Measurements from ENCODE around the gene LMO1.

The LMO1 gene

DNA sequence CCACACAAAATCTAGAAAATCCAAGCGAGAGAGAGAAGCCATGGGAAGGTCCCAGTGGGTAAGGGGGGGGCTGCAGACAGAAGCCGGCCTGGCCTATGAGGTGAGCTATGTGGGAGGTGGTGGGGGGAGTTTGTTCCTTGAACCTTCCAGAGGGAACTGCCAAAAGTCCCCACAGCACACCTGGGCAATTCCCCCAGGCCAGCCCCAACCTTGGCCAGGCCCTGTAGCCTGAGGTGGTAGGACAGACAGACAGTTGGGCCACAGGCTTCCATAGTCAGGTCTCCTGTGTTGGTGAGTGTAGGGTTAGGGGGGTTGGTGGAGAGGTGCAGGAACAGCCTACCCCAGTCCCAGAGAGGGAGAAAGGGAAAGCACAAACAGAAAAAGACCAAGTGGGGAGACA is 39.0 kb downstream of the LMO1 start:
- Histone ChIP-seq H3K9me3 (ENCODE audit: insufficient read depth, low read depth, low read length) (no peaks in the 10 kb centered on the region), H3F3A (ENCODE audit: low read depth) (no peaks in the 10 kb centered on the region), H3K79me2 (ENCODE audit: insufficient read depth, low read length) (no peaks in the 10 kb centered on the region), H3K27me3 (ENCODE audit: insufficient read depth, low read length, poor library complexity, severe bottlenecking) (no peaks in the 10 kb centered on the region), H3K36me3 (ENCODE audit: insufficient read depth, low read length) (no peaks in the 10 kb centered on the region), H3K9me2 (replicated peaks; ENCODE audit: low read depth, low read length) (no peaks in the 10 kb centered on the region), H2AFZ (ENCODE audit: low read length) (no peak overlapping the region), H3K4me2 (ENCODE audit: low read depth, low read length, poor library complexity, severe bottlenecking) (no peak overlapping the region), H3K9ac (ENCODE audit: low read depth, low read length, poor library complexity, severe bottlenecking) (no peak overlapping the region), H3K4me1 (ENCODE audit: insufficient read depth, low read length, poor library complexity, severe bottlenecking) (peaks cover 9% of the 10 kb centered on the region), H4K20me1 (ENCODE audit: insufficient read depth, low read length, poor library complexity, severe bottlenecking) (no peaks in the 10 kb centered on the region), H3K4me3 (ENCODE audit: low read length, poor library complexity, severe bottlenecking) (no peak overlapping the region)
- TF ChIP-seq CTCF (conservative IDR thresholded peaks at IDR 0.05; ENCODE audit: low read length) (no peak), EZH2phosphoT487 (IDR thresholded peaks at IDR 0.05; ENCODE audit: borderline replicate concordance) (no peak)

- Histone ChIP-seq H3K4me1 (ENCODE audit: insufficient read depth, low read length, poor library complexity, severe bottlenecking) (peaks cover 9% of the 10 kb centered on the region), H3K9me3 (ENCODE audit: insufficient read depth, low read depth, low read length) (no peaks in the 10 kb centered on the region), H3K36me3 (ENCODE audit: insufficient read depth, low read length) (no peaks in the 10 kb centered on the region), H3K27me3 (ENCODE audit: insufficient read depth, low read length, poor library complexity, severe bottlenecking) (no peaks in the 10 kb centered on the region), H3K4me2 (ENCODE audit: low read depth, low read length, poor library complexity, severe bottlenecking) (no peak overlapping the region), H3K9me2 (replicated peaks; ENCODE audit: low read depth, low read length) (no peaks in the 10 kb centered on the region), H3K9ac (ENCODE audit: low read depth, low read length, poor library complexity, severe bottlenecking) (no peak overlapping the region), H3K4me3 (ENCODE audit: low read length, poor library complexity, severe bottlenecking) (no peak overlapping the region), H3F3A (ENCODE audit: low read depth) (no peaks in the 10 kb centered on the region), H3K79me2 (ENCODE audit: insufficient read depth, low read length) (no peaks in the 10 kb centered on the region), H4K20me1 (ENCODE audit: insufficient read depth, low read length, poor library complexity, severe bottlenecking) (no peaks in the 10 kb centered on the region), H2AFZ (ENCODE audit: low read length) (no peak overlapping the region)
- TF ChIP-seq CTCF (conservative IDR thresholded peaks at IDR 0.05; ENCODE audit: low read length): no peak
Measured at GRCh38 chr11:8224161-8224591, 39.5 kb downstream of the LMO1 start.

DNA sequence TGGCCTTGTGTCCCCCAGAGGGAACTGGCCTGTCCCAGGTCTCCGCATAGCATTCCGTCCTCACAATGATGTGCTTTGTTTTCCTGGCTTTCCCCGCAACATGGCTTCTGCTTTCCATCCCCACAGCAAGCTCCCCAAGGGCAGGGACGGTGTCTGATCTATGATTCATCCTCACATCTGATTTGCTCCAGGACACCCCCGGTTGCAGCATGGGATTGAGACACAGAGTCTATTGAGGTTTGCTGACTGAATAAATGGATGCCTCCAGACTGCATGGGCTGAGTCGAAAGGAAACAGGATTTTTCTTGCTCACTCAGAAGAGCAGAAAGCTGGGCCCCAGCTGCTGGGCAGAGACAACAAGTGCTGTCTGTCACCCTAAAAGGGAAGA is 40.2 kb downstream of the LMO1 start:
- Histone ChIP-seq H2AFZ (ENCODE audit: low read length) (no peak overlapping the region), H3K4me2 (ENCODE audit: low read depth, low read length, poor library complexity, severe bottlenecking) (no peak overlapping the region), H3K27me3 (ENCODE audit: insufficient read depth, low read length, poor library complexity, severe bottlenecking) (no peaks in the 10 kb centered on the region), H4K20me1 (ENCODE audit: insufficient read depth, low read length, poor library complexity, severe bottlenecking) (no peaks in the 10 kb centered on the region), H3K36me3 (ENCODE audit: insufficient read depth, low read length) (no peaks in the 10 kb centered on the region), H3K4me3 (ENCODE audit: low read length, poor library complexity, severe bottlenecking) (no peak overlapping the region), H3K4me1 (ENCODE audit: insufficient read depth, low read length, poor library complexity, severe bottlenecking) (peaks cover 9% of the 10 kb centered on the region), H3K79me2 (ENCODE audit: insufficient read depth, low read length) (no peaks in the 10 kb centered on the region), H3K9me2 (replicated peaks; ENCODE audit: low read depth, low read length) (no peaks in the 10 kb centered on the region), H3K9me3 (ENCODE audit: insufficient read depth, low read depth, low read length) (no peaks in the 10 kb centered on the region), H3K9ac (ENCODE audit: low read depth, low read length, poor library complexity, severe bottlenecking) (no peak overlapping the region), H3F3A (ENCODE audit: low read depth) (no peaks in the 10 kb centered on the region)
- TF ChIP-seq EZH2phosphoT487 (IDR thresholded peaks at IDR 0.05; ENCODE audit: borderline replicate concordance) (no peak), CTCF (conservative IDR thresholded peaks at IDR 0.05; ENCODE audit: low read length) (no peak)

Data from Loucy (cell line).